HFF-Myc (cell line): ENCODE data around the gene LGR5.

Experiments
- DNase-seq: peaks from one replicate; pipeline ENCODE4 v3.0.0-alpha.2; 2011; ENCODE audit warnings: low read depth; ENCODE audit errors: extremely low read depth
- H3K4me3 ChIP-seq: replicated peaks from 2 replicates; pipeline ENCODE4 v1.5.1; 2011; ENCODE audit warnings: low read depth, mild to moderate bottlenecking, control low read depth, low read length
- CTCF ChIP-seq: IDR thresholded peaks from 2 replicates; pipeline ENCODE4 v1.5.1; 2012; ENCODE audit warnings: mild to moderate bottlenecking, low read depth, low read length, control low read depth; ENCODE audit errors: missing control alignments

Gene LGR5

GRCh38 chr12:71610031-71610795, 170.6 kb downstream of the LGR5 start:
- H3K4me3 ChIP-seq: no peak overlapping the region
- no peak for TF ChIP-seq CTCF
- no peak for DNase-seq

GRCh38 chr12:71621938-71622337, 182.3 kb downstream of the LGR5 start:
- DNase-seq: no peak
- no peak overlapping the region for H3K4me3 ChIP-seq
- TF ChIP-seq CTCF: no peak

GRCh38 chr12:71625476-71625875, 185.9 kb downstream of the LGR5 start:
- H3K4me3 ChIP-seq: no peak overlapping the region
- DNase-seq: no peak
- no peak for TF ChIP-seq CTCF

- H3K4me3 ChIP-seq: no peak overlapping the region
- DNase-seq: no peak
- TF ChIP-seq CTCF: no peak
These were observed 186.5 kb downstream of the LGR5 start for GRCh38 chr12:71626098-71626497.

- no peak for TF ChIP-seq CTCF
- DNase-seq: no peak
These were observed 187.2 kb downstream of the LGR5 start for GRCh38 chr12:71626768-71627167.

GRCh38 chr12:71627438-71628002, 187.9 kb downstream of the LGR5 start:
- no peak for TF ChIP-seq CTCF
- no peak overlapping the region for H3K4me3 ChIP-seq
- DNase-seq: no peak

More at GRCh38 chr12:71626768-71627167, 187.2 kb downstream of the LGR5 start:
- no peak overlapping the region for H3K4me3 ChIP-seq
